ENCODE data around the gene HABP4. TPM values are rescaled to one million over a fixed set of nuclear protein-coding genes. Genes with fewer than 3 reads are reported as not detected.

The HABP4 gene, protein sequence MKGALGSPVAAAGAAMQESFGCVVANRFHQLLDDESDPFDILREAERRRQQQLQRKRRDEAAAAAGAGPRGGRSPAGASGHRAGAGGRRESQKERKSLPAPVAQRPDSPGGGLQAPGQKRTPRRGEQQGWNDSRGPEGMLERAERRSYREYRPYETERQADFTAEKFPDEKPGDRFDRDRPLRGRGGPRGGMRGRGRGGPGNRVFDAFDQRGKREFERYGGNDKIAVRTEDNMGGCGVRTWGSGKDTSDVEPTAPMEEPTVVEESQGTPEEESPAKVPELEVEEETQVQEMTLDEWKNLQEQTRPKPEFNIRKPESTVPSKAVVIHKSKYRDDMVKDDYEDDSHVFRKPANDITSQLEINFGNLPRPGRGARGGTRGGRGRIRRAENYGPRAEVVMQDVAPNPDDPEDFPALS
- 6.5 and 10.1 TPM in 2 replicates for total RNA-seq

DNA sequence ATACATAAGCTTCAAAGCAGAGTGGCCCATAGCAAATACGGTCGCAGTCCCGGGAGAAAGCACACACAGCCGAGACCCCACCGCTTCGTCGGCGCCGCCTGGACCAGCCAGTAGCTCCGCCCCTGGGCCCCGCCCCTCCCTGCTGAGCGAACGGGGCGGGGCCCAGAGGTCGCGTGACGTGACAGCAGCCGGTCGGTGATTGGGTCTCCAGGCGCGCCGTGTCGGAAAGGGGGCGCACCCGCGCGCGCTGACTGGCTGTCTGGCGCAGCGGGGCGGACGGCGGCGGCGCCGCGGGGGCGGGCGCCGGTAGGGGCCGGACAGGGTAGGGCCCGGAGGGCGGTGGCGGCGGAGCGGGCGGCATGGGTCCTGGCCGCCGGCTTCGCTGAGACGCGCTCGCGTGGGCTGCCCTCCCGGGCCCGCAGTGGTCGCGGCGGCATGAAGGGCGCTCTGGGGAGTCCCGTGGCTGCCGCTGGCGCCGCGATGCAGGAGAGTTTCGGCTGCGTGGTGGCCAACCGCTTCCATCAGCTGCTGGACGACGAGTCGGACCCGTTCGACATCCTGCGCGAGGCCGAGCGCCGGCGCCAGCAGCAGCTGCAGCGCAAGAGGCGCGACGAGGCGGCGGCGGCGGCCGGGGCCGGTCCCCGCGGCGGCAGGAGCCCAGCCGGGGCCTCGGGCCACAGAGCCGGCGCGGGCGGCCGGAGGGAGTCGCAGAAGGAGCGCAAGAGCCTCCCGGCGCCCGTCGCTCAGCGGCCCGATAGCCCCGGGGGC lies at the start of gene HABP4:
Gene HABP4, plus strand, starts transcription at position 325 of the 768 bp plus-strand sequence. Its CDS starts 111 bp downstream, at position 436.

DNA sequence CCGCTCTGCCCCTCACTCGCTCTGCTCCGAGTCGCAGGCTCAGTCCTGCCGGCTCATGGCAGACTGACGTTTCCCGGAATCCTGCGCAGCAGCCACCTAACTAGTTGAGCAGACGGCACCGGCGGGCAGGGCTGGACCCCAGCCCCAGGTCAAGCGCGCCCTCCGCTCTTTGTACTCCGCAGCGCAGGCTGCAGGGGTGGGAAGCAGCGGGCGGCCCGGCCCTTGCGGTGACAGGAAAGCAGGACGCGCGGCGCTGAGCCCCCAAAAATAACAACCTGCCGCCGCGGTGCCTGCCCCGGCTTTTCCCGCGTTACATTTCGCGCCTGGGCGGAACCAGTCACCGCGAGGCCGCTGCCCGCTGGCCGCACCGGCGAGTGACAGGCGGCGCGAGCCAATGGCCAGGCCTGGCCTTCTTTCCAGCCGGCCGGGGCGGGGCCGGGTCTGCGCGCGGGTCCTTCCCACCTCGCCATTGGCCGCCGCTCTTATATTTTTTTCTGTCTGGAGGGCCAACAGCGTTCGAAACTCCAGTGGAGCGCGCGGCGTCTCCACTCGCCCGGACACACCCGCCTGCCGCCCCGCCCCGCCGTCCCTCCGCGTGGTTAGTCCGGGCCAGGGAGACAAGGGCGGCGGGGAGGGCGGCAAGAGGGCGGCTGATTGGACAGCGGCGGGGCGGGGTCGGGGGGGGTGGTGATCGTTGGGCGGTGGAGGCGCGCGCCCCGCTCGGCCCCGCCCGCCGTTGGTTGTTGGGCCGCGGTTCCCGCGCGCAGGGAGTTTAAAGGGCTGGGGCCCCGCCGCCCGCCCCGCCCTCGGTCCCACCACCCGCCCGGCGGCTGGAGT lies 31.7 kb upstream of the HABP4 start, which contains the start of gene ZNF367:
Gene ZNF367, minus strand, starts transcription at position 288 of the 837 bp plus-strand sequence. CDS start 338 bp downstream, outside the sequence.

Other genes with a start within 250 kb of the HABP4 start
- gene HSD17B3, start 148.0 kb upstream of the HABP4 start, total RNA-seq, result 0.13 TPM in 1 of 2 replicates, not detected in the other
- gene SLC35D2, start 66.5 kb upstream of the HABP4 start, total RNA-seq, result 16.0 and 25.5 TPM in 2 replicates
- gene ZNF367, start 31.8 kb upstream of the HABP4 start, total RNA-seq, result 9.1 and 9.6 TPM in 2 replicates
- 0.81 and 10.7 TPM in 2 replicates for gene CDC14B, start 169.7 kb downstream of the HABP4 start, total RNA-seq
- gene PRXL2C, start 205.1 kb downstream of the HABP4 start, total RNA-seq, result 15.0 and 20.6 TPM in 2 replicates

All from bladder microvascular endothelial cell (primary cell).